ENCODE measurements around the gene ALPK1.

- TF ChIP-seq, protein P1, sequence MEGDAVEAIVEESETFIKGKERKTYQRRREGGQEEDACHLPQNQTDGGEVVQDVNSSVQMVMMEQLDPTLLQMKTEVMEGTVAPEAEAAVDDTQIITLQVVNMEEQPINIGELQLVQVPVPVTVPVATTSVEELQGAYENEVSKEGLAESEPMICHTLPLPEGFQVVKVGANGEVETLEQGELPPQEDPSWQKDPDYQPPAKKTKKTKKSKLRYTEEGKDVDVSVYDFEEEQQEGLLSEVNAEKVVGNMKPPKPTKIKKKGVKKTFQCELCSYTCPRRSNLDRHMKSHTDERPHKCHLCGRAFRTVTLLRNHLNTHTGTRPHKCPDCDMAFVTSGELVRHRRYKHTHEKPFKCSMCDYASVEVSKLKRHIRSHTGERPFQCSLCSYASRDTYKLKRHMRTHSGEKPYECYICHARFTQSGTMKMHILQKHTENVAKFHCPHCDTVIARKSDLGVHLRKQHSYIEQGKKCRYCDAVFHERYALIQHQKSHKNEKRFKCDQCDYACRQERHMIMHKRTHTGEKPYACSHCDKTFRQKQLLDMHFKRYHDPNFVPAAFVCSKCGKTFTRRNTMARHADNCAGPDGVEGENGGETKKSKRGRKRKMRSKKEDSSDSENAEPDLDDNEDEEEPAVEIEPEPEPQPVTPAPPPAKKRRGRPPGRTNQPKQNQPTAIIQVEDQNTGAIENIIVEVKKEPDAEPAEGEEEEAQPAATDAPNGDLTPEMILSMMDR (IDR thresholded peaks at IDR 0.05), result no peak
- no peak for TF ChIP-seq POLR2A (IDR thresholded peaks at IDR 0.05)
Observed at GRCh38 chr4:112328734-112329130, 31.6 kb downstream of the ALPK1 start.

Measured in uterus (tissue), 2 donors.